ENCODE data around the gene PGS1.

The PGS1 gene

GRCh38 chr17:78337244-78338109 lies 41.0 kb upstream of the PGS1 start:
- DNase-seq (ENCODE audit: low read depth) = no peak
- TF ChIP-seq MYC (IDR thresholded peaks at IDR 0.05; ENCODE audit: low read depth, low read length) = no peak
- TF ChIP-seq POLR2A (IDR thresholded peaks at IDR 0.05; ENCODE audit: extremely low read depth, insufficient read length) = no peak
- no peak for TF ChIP-seq MAX (IDR thresholded peaks at IDR 0.05; ENCODE audit: low read depth, low read length)
- no peak for TF ChIP-seq CTCF (IDR thresholded peaks at IDR 0.05; ENCODE audit: low read depth, low read length)
- H3K4me3 ChIP-seq (ENCODE audit: low read depth, low read length) = no peak overlapping the region

- TF ChIP-seq MAX (IDR thresholded peaks at IDR 0.05; ENCODE audit: low read depth, low read length) (no peak), MYC (IDR thresholded peaks at IDR 0.05; ENCODE audit: low read depth, low read length) (no peak), POLR2A (IDR thresholded peaks at IDR 0.05; ENCODE audit: extremely low read depth, insufficient read length) (no peak), CTCF (IDR thresholded peaks at IDR 0.05; ENCODE audit: low read depth, low read length) (no peak)
- no peak for DNase-seq (ENCODE audit: low read depth)
- no peak overlapping the region for H3K4me3 ChIP-seq (ENCODE audit: low read depth, low read length)
Observed at GRCh38 chr17:78338486-78339259, 39.8 kb upstream of the PGS1 start.

- TF ChIP-seq MAX (IDR thresholded peaks at IDR 0.05; ENCODE audit: low read depth, low read length) = no peak
- no peak for TF ChIP-seq MYC (IDR thresholded peaks at IDR 0.05; ENCODE audit: low read depth, low read length)
- TF ChIP-seq CTCF (IDR thresholded peaks at IDR 0.05; ENCODE audit: low read depth, low read length) = no peak
- no peak for TF ChIP-seq POLR2A (IDR thresholded peaks at IDR 0.05; ENCODE audit: extremely low read depth, insufficient read length)
- no peak for DNase-seq (ENCODE audit: low read depth)
- H3K4me3 ChIP-seq (ENCODE audit: low read depth, low read length) = no peak overlapping the region
Observed at GRCh38 chr17:78340183-78340955, 38.1 kb upstream of the PGS1 start.

- H3K4me3 ChIP-seq (ENCODE audit: low read depth, low read length) = no peak overlapping the region
- DNase-seq (ENCODE audit: low read depth) = no peak
- no peak for TF ChIP-seq POLR2A (IDR thresholded peaks at IDR 0.05; ENCODE audit: extremely low read depth, insufficient read length)
- no peak for TF ChIP-seq MYC (IDR thresholded peaks at IDR 0.05; ENCODE audit: low read depth, low read length)
- no peak for TF ChIP-seq MAX (IDR thresholded peaks at IDR 0.05; ENCODE audit: low read depth, low read length)
- TF ChIP-seq CTCF (IDR thresholded peaks at IDR 0.05; ENCODE audit: low read depth, low read length) = no peak
Observed at GRCh38 chr17:78341559-78342448, 36.6 kb upstream of the PGS1 start.
